ENCODE results near the gene ACVR1B.
A peak's percentile ranks its signal among the peaks of the same experiment; 100 is the strongest.

ACVR1B gene

DNA sequence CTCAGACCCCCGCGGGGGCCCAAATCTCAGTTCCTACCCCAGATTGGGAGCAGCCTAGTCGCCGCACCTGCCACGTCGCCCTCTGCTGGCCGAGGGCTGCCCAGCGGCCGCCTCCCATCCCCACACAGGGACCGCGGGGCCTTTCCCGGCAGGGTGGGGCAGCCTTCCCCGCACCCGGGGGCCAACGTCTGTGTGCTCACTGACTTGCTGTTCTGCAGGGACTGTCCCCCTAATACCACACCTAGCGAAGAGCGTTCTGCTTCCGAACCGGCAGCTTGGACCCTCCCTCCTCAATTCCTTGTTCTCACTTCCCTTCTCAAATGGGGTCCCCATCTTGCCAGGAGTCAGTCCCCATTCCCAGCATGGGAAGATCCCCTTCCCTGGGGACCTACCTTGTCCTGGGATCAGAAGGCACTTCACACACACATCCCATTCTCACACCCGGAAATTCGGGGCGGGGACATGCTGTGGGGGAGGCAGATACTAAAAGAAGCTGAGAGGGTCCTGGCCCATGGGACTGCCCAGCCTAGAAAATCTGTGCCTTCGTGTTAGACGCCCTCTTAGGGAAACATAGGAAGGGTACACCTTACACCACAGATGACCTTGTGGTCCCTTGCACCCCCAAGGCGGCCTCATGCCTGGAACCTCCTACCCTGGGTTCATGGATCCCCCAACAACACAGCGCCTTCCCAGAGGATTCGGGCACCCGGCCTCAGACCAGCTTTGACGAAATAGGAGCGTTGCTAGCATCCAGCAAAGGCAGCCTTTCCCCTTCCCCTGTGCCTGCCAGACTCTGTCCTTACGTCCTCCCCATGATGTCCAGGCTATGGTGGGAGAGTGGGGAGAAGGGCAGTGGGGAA, 27.8 kb upstream of the ACVR1B start:
- DNase-seq (ENCODE audit: low spot score): peak; percentile 64
- in situ Hi-C loops (cut with MboI; ENCODE audit: low pct_unique_long_range_greater_than_20kb, low sequenced_read_pairs, unreplicated experiment): no loop called here
- TF ChIP-seq, protein P1, sequence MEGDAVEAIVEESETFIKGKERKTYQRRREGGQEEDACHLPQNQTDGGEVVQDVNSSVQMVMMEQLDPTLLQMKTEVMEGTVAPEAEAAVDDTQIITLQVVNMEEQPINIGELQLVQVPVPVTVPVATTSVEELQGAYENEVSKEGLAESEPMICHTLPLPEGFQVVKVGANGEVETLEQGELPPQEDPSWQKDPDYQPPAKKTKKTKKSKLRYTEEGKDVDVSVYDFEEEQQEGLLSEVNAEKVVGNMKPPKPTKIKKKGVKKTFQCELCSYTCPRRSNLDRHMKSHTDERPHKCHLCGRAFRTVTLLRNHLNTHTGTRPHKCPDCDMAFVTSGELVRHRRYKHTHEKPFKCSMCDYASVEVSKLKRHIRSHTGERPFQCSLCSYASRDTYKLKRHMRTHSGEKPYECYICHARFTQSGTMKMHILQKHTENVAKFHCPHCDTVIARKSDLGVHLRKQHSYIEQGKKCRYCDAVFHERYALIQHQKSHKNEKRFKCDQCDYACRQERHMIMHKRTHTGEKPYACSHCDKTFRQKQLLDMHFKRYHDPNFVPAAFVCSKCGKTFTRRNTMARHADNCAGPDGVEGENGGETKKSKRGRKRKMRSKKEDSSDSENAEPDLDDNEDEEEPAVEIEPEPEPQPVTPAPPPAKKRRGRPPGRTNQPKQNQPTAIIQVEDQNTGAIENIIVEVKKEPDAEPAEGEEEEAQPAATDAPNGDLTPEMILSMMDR (IDR thresholded peaks at IDR 0.05; ENCODE audit: extremely low read depth, insufficient read depth, missing control alignments): peak; percentile 90

GRCh38 chr12:51924551-51925319, 26.8 kb upstream of the ACVR1B start:
- in situ Hi-C loops (cut with MboI; ENCODE audit: low pct_unique_long_range_greater_than_20kb, low sequenced_read_pairs, unreplicated experiment): no loop called here
- TF ChIP-seq, protein P1 (IDR thresholded peaks at IDR 0.05; ENCODE audit: extremely low read depth, insufficient read depth, missing control alignments): no peak
- peak; percentile 48 for DNase-seq (ENCODE audit: low spot score)

DNA sequence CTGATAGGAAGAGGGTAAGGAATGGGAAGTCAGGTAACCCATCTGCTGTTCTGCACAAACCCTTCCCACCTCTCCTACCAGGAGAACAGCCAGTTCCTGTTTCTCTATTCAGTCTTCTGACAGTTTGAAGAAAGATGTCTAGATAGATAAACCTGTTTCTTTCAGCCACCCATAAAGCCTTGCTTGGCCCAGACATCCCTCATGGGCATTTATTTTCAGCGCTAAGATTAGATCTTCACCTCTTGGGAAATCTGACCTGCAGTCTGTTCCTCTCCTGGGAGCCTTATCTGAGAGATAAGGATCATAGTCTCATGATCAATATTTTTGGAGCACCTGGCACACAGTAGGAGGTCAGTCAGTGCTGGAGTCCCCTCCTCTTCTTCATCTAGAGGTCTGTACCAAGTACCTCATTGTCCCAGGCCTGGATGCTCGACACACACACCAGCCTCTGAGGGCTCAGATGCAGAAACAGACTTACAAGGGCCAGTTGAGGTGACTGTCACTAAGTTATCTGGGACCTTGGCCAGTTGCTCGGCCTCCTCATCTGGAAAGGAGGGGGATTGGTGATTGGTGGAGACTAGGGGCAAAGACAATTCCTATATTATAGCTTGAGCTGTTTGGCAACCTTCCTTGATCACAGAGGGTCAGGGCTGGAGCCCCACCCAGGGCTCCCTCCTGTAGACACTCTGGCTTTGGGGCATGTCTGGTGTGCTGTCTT, 26.0 kb upstream of the ACVR1B start:
- DNase-seq (ENCODE audit: low spot score): no peak
- TF ChIP-seq, protein P1 (IDR thresholded peaks at IDR 0.05; ENCODE audit: extremely low read depth, insufficient read depth, missing control alignments): no peak
- in situ Hi-C loops (cut with MboI; ENCODE audit: low pct_unique_long_range_greater_than_20kb, low sequenced_read_pairs, unreplicated experiment): no loop called here

DNA sequence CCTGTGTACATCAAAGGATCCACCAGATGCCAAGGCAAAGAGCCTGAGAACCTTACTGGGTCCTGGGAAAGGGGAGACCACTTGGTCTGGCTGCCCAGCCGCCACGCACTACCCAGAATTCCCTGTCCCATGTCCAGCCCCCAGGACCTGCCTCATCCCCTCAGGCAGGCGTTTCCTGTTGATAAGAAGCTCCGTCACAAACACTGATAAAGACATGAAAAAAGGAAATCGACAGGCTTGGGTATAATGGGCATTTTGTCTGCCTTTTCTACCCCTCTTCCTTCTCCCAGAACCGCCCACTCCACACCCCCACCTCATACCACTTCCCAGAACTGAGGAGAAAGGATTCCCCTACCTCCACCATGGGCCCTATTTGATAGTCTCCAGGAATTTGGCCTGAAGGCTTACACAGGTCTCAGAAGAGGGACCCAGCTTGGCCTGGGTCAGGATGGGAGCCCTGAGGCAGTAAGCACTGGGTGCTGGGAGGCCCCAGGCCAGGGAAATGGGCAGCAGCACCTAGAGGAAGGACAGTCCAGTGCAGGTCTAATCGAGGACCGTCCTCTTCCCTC, 25.4 kb upstream of the ACVR1B start:
- TF ChIP-seq, protein P1 (IDR thresholded peaks at IDR 0.05; ENCODE audit: extremely low read depth, insufficient read depth, missing control alignments): no peak
- in situ Hi-C loops (cut with MboI; ENCODE audit: low pct_unique_long_range_greater_than_20kb, low sequenced_read_pairs, unreplicated experiment): no loop called here
- DNase-seq (ENCODE audit: low spot score): no peak

DNA sequence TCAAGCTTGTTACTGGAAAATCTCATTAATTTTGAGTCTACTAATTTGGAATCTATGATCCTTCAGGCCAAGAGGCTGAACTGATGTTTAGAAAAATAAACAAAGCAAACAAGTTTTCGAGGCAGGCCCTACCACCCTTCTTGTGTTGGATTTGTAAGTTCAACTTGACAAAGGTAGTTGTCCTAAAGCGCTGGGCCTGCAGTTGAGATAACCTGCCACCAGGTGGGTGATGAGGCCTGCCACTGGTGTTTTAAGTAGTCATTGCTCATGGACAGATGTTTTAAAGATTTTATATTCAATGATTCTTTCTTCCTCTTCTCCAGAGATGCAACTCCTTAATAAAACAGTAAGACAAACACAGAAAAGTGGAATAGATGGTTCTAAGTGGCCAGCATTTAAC, 24.8 kb upstream of the ACVR1B start:
- DNase-seq (ENCODE audit: low spot score): peak; percentile 55
- TF ChIP-seq, protein P1 (IDR thresholded peaks at IDR 0.05; ENCODE audit: extremely low read depth, insufficient read depth, missing control alignments): peak; percentile 56
- in situ Hi-C loops (cut with MboI; ENCODE audit: low pct_unique_long_range_greater_than_20kb, low sequenced_read_pairs, unreplicated experiment): no loop called here

All from GM13977 (cell line).